ENCODE data around the gene BPHL. TPM values are rescaled to one million over a fixed set of nuclear protein-coding genes. Genes with fewer than 3 reads are reported as not detected.

BPHL gene
- total RNA-seq: 9.6 and 11.0 TPM in 2 replicates

DNA sequence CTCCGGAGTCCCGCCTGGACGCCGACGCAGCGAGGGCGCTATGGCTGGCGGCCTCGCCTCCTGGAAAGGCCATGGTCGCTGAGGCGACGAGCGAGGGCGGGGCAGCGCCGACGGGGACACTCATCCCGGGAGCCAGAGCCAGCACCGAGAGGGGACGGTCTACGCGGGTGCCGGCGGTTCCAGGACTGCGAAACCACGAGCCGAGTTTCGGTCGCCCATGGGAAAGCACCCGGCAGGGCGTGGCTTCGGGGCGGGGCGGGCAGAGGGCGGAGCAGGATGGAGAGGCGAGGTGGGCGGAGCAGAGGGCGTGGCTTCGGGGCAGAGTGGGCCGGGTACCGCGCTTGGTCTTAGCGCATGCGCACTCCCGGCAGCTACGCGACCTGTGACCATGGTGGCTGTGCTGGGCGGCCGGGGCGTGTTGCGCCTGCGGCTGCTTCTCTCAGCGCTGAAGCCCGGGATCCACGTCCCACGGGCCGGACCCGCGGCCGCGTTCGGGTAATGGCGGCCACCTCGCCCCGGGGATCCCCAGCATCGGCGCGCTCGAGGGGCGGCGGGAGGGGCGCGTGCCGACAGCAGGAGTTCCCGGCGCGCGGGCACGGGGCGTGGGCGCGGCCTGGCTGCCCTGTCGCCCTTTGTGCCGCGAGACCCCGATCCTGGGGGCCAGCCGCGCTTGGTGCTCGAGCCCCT is at the start of gene BPHL:
Gene BPHL, plus strand, starts transcription at position 359 of the 687 bp plus-strand sequence. Its CDS starts 30 bp downstream, at position 389.

GRCh38 chr6:3157131-3157933 is 38.8 kb downstream of the BPHL start, which contains the start of gene TUBB2A:
TSS of gene TUBB2A (minus strand) at chr6:3157544. CDS start at chr6:3157463, 81 bp downstream.

Other genes with a start within 250 kb of the BPHL start
- gene SERPINB9, start 215.4 kb upstream of the BPHL start, total RNA-seq: 5.1 and 7.3 TPM in 2 replicates
- 91.6 and 120 TPM in 2 replicates for gene SERPINB6, start 147.1 kb upstream of the BPHL start, total RNA-seq
- gene NQO2, start 118.8 kb upstream of the BPHL start, total RNA-seq: 26.6 and 27.6 TPM in 2 replicates
- gene RIPK1, start 50.2 kb upstream of the BPHL start, total RNA-seq: 21.7 and 23.6 TPM in 2 replicates
- 50.2 and 106 TPM in 2 replicates for gene TUBB2A, start 38.8 kb downstream of the BPHL start, total RNA-seq
- 0.85 and 6.9 TPM in 2 replicates for gene TUBB2B, start 108.9 kb downstream of the BPHL start, total RNA-seq
- gene PSMG4, start 140.2 kb downstream of the BPHL start, total RNA-seq: 23.4 and 42.8 TPM in 2 replicates

All from regular cardiac myocyte (primary cell).